ENCODE data around the gene ADAP2. TPM values are rescaled to one million over a fixed set of nuclear protein-coding genes. Genes with fewer than 3 reads are reported as not detected.

The ADAP2 gene
- total RNA-seq, 1 experiment from 2014 or later: 0.76 TPM

- CTCF ChIA-PET: interaction anchor here (0.6 to 0.7 kb wide), 2 partner anchors 25 to 386 kb away, joined by 4 to 14 read pairs; no protein-coding TSS in a partner anchor
- no peak overlapping the region for H3K27ac ChIP-seq
- H2AFZ ChIP-seq: no peak overlapping the region
- H3K4me1 ChIP-seq (replicated peaks; ENCODE audit: insufficient read depth): no peaks in the 10 kb centered on the region
- H3K9me3 ChIP-seq (ENCODE audit: insufficient read depth, low read depth): no peaks in the 10 kb centered on the region
- intact Hi-C loops (cut with micrococcal nuclease; ENCODE audit: unreplicated experiment): no loop called here
- H3K4me3 ChIP-seq: no peak overlapping the region
- POLR2A ChIA-PET (ENCODE audit: unreplicated experiment): interaction anchor here (0.6 kb wide), 1 partner anchor 208 kb away, joined by 6 read pairs; no protein-coding TSS in a partner anchor
- no peak for TF ChIP-seq CTCF (conservative IDR thresholded peaks at IDR 0.05)
- no peak for TF ChIP-seq EZH2 (IDR thresholded peaks at IDR 0.05; ENCODE audit: low read depth)
- BruUV-seq (replicated peaks): no TSS peak
- H3K9me2 ChIP-seq (ENCODE audit: insufficient read depth): no peaks in the 10 kb centered on the region
- DNase-seq: no peak
- no peaks in the 10 kb centered on the region; the same call in 1 of the 2 replicates for H4K20me1 ChIP-seq (ENCODE audit: insufficient read depth)
- H3K36me3 ChIP-seq (ENCODE audit: low read depth): no peaks in the 10 kb centered on the region
- H3K79me2 ChIP-seq (ENCODE audit: low read depth): no peaks in the 10 kb centered on the region
- no peak overlapping the region for H3K4me2 ChIP-seq
- H3F3A ChIP-seq (ENCODE audit: insufficient read depth, low read depth): no peaks in the 10 kb centered on the region
- H3K27me3 ChIP-seq (ENCODE audit: insufficient read depth, low read depth): no peaks in the 10 kb centered on the region
Measured at GRCh38 chr17:31004160-31004559, 82.4 kb downstream of the ADAP2 start.

GRCh38 chr17:31007695-31008373 is 86.1 kb downstream of the ADAP2 start:
- H3K27me3 ChIP-seq (ENCODE audit: insufficient read depth, low read depth): no peaks in the 10 kb centered on the region
- CTCF ChIA-PET: interaction anchor here (0.6 kb wide), 1 partner anchor 83 kb away, joined by 9 read pairs; no protein-coding TSS in a partner anchor
- POLR2A ChIA-PET (ENCODE audit: unreplicated experiment): no interaction called here
- H3K27ac ChIP-seq: no peak overlapping the region
- H3K79me2 ChIP-seq (ENCODE audit: low read depth): no peaks in the 10 kb centered on the region
- BruUV-seq (replicated peaks): no TSS peak
- H3K9me2 ChIP-seq (ENCODE audit: insufficient read depth): no peaks in the 10 kb centered on the region
- no peaks in the 10 kb centered on the region for H3K4me1 ChIP-seq (replicated peaks; ENCODE audit: insufficient read depth)
- H3K9me3 ChIP-seq (ENCODE audit: insufficient read depth, low read depth): no peaks in the 10 kb centered on the region
- no peak overlapping the region for H3K4me3 ChIP-seq
- no peaks in the 10 kb centered on the region for H3K36me3 ChIP-seq (ENCODE audit: low read depth)
- H3F3A ChIP-seq (ENCODE audit: insufficient read depth, low read depth): no peaks in the 10 kb centered on the region
- no peak overlapping the region for H2AFZ ChIP-seq
- intact Hi-C loops (cut with micrococcal nuclease; ENCODE audit: unreplicated experiment): no loop called here
- TF ChIP-seq CTCF (conservative IDR thresholded peaks at IDR 0.05) (no peak), EZH2 (IDR thresholded peaks at IDR 0.05; ENCODE audit: low read depth) (no peak)
- no peak for DNase-seq
- no peak overlapping the region for H3K4me2 ChIP-seq
- H4K20me1 ChIP-seq (ENCODE audit: insufficient read depth): no peaks in the 10 kb centered on the region

- Histone ChIP-seq H2AFZ (no peak overlapping the region), H3K4me1 (replicated peaks; ENCODE audit: insufficient read depth) (no peaks in the 10 kb centered on the region), H3K27ac (no peak overlapping the region), H3K4me2 (no peak overlapping the region), H3K9me2 (ENCODE audit: insufficient read depth) (no peaks in the 10 kb centered on the region), H3K36me3 (ENCODE audit: low read depth) (no peaks in the 10 kb centered on the region), H3K9me3 (ENCODE audit: insufficient read depth, low read depth) (no peaks in the 10 kb centered on the region), H3K4me3 (no peak overlapping the region), H3K79me2 (ENCODE audit: low read depth) (no peaks in the 10 kb centered on the region), H3F3A (ENCODE audit: insufficient read depth, low read depth) (no peaks in the 10 kb centered on the region), H4K20me1 (ENCODE audit: insufficient read depth) (no peaks in the 10 kb centered on the region), H3K27me3 (ENCODE audit: insufficient read depth, low read depth) (no peaks in the 10 kb centered on the region)
- no peak for TF ChIP-seq EZH2 (IDR thresholded peaks at IDR 0.05; ENCODE audit: low read depth)
- DNase-seq: no peak
- no TSS peak for BruUV-seq (replicated peaks)
- intact Hi-C loops (cut with micrococcal nuclease; ENCODE audit: unreplicated experiment): no loop called here
- CTCF ChIA-PET: interaction anchor here (0.5 kb wide), 1 partner anchor 614 kb away, joined by 3 read pairs; no protein-coding TSS in a partner anchor
- POLR2A ChIA-PET (ENCODE audit: unreplicated experiment): interaction anchor here (0.7 kb wide), 1 partner anchor 86 kb away, joined by 7 read pairs; no protein-coding TSS in a partner anchor
Measured at GRCh38 chr17:31008374-31009041, 86.8 kb downstream of the ADAP2 start.

Other genes with a start within 250 kb of the ADAP2 start
- gene CRLF3, start 97.3 kb upstream of the ADAP2 start, total RNA-seq (2021): 12.9 and 14.1 TPM in 2 replicates
- 12.5 and 14.1 TPM in 2 replicates for gene ATAD5, start 90.0 kb upstream of the ADAP2 start, total RNA-seq (2021)
- 13.3 and 14.8 TPM in 2 replicates for gene TEFM, start 15.7 kb upstream of the ADAP2 start, total RNA-seq (2021)
- gene RNF135, start 49.1 kb downstream of the ADAP2 start, total RNA-seq (2021): 22.9 and 23.4 TPM in 2 replicates
- 61.0 and 64.0 TPM in 2 replicates for gene NF1, start 173.0 kb downstream of the ADAP2 start, total RNA-seq (2021)

Data from PC-9 (cell line).